Mesothelial cell of epicardium (in vitro differentiated cells): ENCODE data around the gene ORC4. TPM values are rescaled to one million over a fixed set of nuclear protein-coding genes. Genes with fewer than 3 reads are reported as not detected.

Experiments used
- DNase-seq, 2 experiments: peaks; one replicate each; pipeline ENCODE4 v3.0.0; 2021; ENCODE audit warnings: low spot score in 2 of 2; ENCODE audit not compliant: unreplicated experiment in 2 of 2
- H3K27ac Mint-ChIP-seq: 2 replicates; pipeline ENCODE4 v1.8.0; 2021; ENCODE audit warnings: mixed read lengths
- H3K27me3 Mint-ChIP-seq: 2 replicates; pipeline ENCODE4 v1.8.0; 2021; ENCODE audit warnings: low read depth, mixed read lengths
- H3K36me3 Mint-ChIP-seq: 2 replicates; pipeline ENCODE4 v1.8.0; 2021; ENCODE audit warnings: mixed read lengths
- H3K4me1 Mint-ChIP-seq: 2 replicates; pipeline ENCODE4 v1.8.0; 2021; ENCODE audit warnings: mixed read lengths
- H3K4me3 Mint-ChIP-seq: 2 replicates; pipeline ENCODE4 v1.8.0; 2021; ENCODE audit warnings: mild to moderate bottlenecking, moderate library complexity, mixed read lengths
- H3K9me3 Mint-ChIP-seq: 2 replicates; pipeline ENCODE4 v1.8.0; 2021; ENCODE audit warnings: mixed read lengths
- total RNA-seq: library from RNA; stranded (reverse); gene quantifications from 3 replicates; pipeline ENCODE4 v1.2.1, GENCODE V29; 2021
- TF ChIP-seq, protein P1 (sequence below): fragments of 200-600 bp; sonication (generic); IDR thresholded peaks from one replicate; pipeline ENCODE4 v1.5.0; 2021; ENCODE audit warnings: antibody characterized with exemption; ENCODE audit not compliant: unreplicated experiment

The ORC4 gene
- total RNA-seq = 62.7 to 69.8 TPM (median 67.6 TPM) in 3 replicates

DNA sequence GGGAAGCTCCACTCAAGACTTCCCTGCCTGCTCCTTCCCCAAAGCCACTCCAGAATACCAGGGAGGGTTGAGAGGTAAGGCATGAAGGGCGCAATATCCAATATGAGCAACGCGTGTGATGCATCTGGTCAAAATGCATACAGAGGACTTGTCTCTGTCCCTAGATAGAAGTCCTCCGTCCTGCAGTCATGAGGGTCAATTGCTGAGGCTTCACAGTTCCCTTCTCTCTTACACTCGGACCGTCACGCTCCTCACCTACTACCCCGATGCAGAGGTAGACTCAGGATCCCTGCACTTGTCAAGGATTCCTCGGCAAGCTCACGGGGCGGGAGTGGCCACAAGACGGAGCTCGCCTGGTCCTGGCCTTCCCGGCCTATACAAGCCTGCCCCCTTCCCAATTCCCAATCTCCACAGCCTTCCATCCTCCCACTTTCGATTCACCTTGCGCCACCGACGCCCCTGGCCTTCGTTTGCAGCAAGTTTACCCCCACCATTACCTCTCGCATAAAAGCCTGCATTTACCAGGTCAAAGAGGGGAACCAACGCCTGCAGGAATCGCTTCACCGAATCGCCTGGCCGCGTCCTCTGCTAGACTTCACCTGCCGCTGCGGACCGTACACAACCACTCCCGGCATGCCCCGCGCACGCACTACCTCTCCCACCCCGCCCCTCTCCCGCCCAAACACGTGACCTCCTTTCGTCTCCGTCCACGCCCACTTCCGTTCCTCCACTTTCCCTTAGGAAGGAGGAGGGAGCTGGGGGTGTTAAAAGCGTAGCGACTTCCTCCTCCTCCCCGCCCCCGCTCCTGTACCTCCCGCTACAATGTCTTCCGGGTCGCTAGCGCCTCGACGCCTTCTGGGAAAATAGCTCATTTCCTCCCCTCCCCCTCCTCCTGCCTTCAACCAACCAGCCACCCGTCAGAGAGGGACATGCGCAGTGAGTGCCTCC, at the start of gene ORC4:
TSS of gene ORC4 (minus strand) at position 627 of the 948 bp plus-strand sequence. CDS start 44,779 bp downstream, outside the sequence.
- Mint-ChIP-seq H3K27me3 (no peaks in the 10 kb centered on the region), H3K27ac (peak within 1 kb of the TSS; percentile 99), H3K4me1 (peaks cover 47% of the 10 kb centered on the region), H3K9me3 (no peaks in the 10 kb centered on the region), H3K36me3 (no peaks in the 10 kb centered on the region), H3K4me3 (peak within 1 kb of the TSS; percentile 99)
- TF ChIP-seq, protein P1, sequence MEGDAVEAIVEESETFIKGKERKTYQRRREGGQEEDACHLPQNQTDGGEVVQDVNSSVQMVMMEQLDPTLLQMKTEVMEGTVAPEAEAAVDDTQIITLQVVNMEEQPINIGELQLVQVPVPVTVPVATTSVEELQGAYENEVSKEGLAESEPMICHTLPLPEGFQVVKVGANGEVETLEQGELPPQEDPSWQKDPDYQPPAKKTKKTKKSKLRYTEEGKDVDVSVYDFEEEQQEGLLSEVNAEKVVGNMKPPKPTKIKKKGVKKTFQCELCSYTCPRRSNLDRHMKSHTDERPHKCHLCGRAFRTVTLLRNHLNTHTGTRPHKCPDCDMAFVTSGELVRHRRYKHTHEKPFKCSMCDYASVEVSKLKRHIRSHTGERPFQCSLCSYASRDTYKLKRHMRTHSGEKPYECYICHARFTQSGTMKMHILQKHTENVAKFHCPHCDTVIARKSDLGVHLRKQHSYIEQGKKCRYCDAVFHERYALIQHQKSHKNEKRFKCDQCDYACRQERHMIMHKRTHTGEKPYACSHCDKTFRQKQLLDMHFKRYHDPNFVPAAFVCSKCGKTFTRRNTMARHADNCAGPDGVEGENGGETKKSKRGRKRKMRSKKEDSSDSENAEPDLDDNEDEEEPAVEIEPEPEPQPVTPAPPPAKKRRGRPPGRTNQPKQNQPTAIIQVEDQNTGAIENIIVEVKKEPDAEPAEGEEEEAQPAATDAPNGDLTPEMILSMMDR = no peak
- DNase-seq = peak; percentile 91 to 98

DNA sequence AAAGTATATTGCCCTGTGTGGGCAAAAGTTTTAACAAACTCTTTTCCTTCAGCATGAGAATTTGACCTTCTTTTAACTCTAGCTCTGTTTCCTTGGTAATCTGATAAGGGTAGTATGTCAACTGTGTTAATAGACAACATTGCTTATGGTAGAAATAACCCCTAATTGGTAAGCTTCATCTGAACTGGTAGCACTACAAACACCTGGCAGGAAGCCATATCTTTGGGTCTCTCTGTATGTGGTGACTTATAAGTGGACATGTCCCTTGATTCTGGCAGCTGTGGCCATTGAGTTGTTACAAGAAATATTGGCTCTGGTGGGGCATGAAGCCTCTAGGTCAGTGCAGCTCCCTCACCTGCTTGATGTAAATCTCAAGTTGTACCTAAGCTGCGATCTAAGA, 47.3 kb upstream of the ORC4 start:
- Mint-ChIP-seq H3K27ac (peak overlapping the region; percentile 80), H3K9me3 (peaks cover 9% of the 10 kb centered on the region), H3K27me3 (no peaks in the 10 kb centered on the region), H3K4me3 (no peak overlapping the region), H3K36me3 (peaks cover 6% of the 10 kb centered on the region), H3K4me1 (peaks cover 26% of the 10 kb centered on the region)
- no peak for DNase-seq
- TF ChIP-seq, protein P1 = no peak

DNA sequence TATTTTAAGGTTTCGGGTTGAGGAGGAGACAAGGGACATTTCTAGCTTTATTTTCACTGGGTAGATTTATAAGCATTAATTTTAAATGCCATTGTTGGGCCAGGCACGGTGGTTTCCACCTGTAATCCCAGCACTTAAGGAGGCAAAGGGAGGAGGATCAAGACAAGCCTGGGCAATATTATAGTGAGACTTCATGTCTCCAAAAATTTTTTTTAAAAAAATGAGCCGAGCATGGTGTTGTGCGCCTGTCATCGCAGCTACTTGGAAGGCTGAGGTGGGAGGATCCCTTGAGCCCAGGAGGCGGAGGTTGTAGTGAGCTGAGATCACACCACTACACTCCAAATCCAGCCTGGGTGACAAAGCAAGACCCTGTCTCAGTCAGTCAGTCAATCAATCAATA, 45.4 kb upstream of the ORC4 start:
- TF ChIP-seq, protein P1 = no peak
- Mint-ChIP-seq H3K4me1 (peaks cover 26% of the 10 kb centered on the region), H3K9me3 (peaks cover 9% of the 10 kb centered on the region), H3K36me3 (peaks cover 6% of the 10 kb centered on the region), H3K27me3 (no peaks in the 10 kb centered on the region), H3K4me3 (no peak overlapping the region), H3K27ac (no peak overlapping the region)
- no peak for DNase-seq

DNA sequence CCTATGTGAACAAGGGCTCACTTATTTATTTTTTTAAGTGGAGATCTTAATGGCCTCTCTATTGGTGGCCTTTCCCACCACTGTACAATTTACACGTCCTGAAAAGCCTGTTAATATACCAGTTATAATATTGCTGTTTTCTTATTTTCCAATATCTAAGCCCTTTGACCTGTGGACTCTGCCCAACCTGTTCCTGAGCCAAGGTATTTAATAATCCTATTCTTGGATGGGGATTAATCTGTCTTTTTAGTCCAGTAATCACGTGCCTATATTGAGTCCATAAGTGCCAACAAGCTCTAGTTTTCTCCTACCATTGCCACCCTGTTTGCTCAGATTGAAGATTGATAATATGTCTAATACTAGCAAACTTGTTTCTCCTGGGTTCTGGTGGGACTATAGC, 43.1 kb upstream of the ORC4 start:
- TF ChIP-seq, protein P1 = no peak
- Mint-ChIP-seq H3K27ac (no peak overlapping the region), H3K36me3 (peaks cover 6% of the 10 kb centered on the region), H3K9me3 (peaks cover 9% of the 10 kb centered on the region), H3K27me3 (no peaks in the 10 kb centered on the region), H3K4me3 (no peak overlapping the region), H3K4me1 (peaks cover 15% of the 10 kb centered on the region)
- no peak for DNase-seq

DNA sequence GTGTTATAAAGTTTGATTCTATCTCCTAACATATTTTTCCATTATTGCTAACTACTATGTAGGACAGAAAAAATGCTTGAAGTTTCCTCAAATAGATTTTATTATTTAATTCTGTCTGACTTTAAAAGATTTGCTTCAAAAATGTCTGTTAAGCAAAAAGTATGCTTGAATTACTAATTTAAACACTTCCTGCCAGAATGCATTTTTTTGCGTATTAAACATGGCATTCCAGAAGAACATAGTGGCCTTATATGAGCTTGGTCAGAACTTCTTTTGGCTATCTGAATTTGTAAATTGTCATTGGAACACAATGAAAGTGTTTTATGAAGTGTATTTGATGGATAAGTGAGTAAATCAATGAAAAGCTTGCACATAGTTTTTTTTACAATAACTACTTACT, 38.1 kb upstream of the ORC4 start:
- Mint-ChIP-seq H3K36me3 (peaks cover 3% of the 10 kb centered on the region), H3K4me3 (no peak overlapping the region), H3K27ac (no peak overlapping the region), H3K27me3 (no peaks in the 10 kb centered on the region), H3K4me1 (peaks cover 8% of the 10 kb centered on the region), H3K9me3 (no peaks in the 10 kb centered on the region)
- DNase-seq = no peak
- TF ChIP-seq, protein P1 = no peak
